HG03103 (cell line): Measurements from ENCODE around the gene ITPR2.
A peak's percentile ranks its signal among the peaks of the same experiment; 100 is the strongest.
"Not testable (repeated sequence)": the region's sequence is repeated elsewhere in the genome, so short reads cannot be mapped to it uniquely, and the experiment has no call there.

Experiments
- ATAC-seq: cut with Tn5 transposase; IDR thresholded peaks from one replicate; pipeline ENCODE4 v1.9.1; 2021; ENCODE audit warnings: low read depth; ENCODE audit not compliant: unreplicated experiment

The ITPR2 gene

GRCh38 chr12:26335651-26336050 lies 497.3 kb downstream of the ITPR2 start:
- no peak for ATAC-seq

- ATAC-seq: no peak
These were observed 498.3 kb downstream of the ITPR2 start for GRCh38 chr12:26334621-26335124.

- ATAC-seq: no peak
These were observed 501.0 kb downstream of the ITPR2 start for GRCh38 chr12:26331960-26332359.

- ATAC-seq: no peak
These were observed 501.9 kb downstream of the ITPR2 start for GRCh38 chr12:26331136-26331535.

GRCh38 chr12:26327975-26328644 lies 504.9 kb downstream of the ITPR2 start:
- ATAC-seq: peak; percentile 46

GRCh38 chr12:26323673-26324072 lies 509.3 kb downstream of the ITPR2 start:
- no peak for ATAC-seq

GRCh38 chr12:26319511-26319910 lies 513.5 kb downstream of the ITPR2 start:
- no peak for ATAC-seq

GRCh38 chr12:26318661-26319068 lies 514.3 kb downstream of the ITPR2 start:
- ATAC-seq: peak; percentile 74

GRCh38 chr12:26317942-26318575 lies 514.9 kb downstream of the ITPR2 start:
- ATAC-seq: peak; percentile 54

GRCh38 chr12:26314103-26314502 lies 518.9 kb downstream of the ITPR2 start:
- ATAC-seq: not testable (repeated sequence)

GRCh38 chr12:26310489-26310888 lies 522.5 kb downstream of the ITPR2 start:
- not testable (repeated sequence) for ATAC-seq

GRCh38 chr12:26309634-26310033 lies 523.4 kb downstream of the ITPR2 start:
- ATAC-seq: no peak

GRCh38 chr12:26304273-26304672 lies 528.7 kb downstream of the ITPR2 start:
- no peak for ATAC-seq

GRCh38 chr12:26303418-26303817 lies 529.6 kb downstream of the ITPR2 start:
- ATAC-seq: no peak

GRCh38 chr12:26302776-26303175 lies 530.2 kb downstream of the ITPR2 start:
- no peak for ATAC-seq

- no peak for ATAC-seq
These were observed 533.2 kb downstream of the ITPR2 start for GRCh38 chr12:26299751-26300150.

GRCh38 chr12:26298785-26299621 lies 534.0 kb downstream of the ITPR2 start:
- peak; percentile 99 for ATAC-seq

GRCh38 chr12:26297396-26298070 lies 535.5 kb downstream of the ITPR2 start:
- ATAC-seq: no peak

- no peak for ATAC-seq
These were observed 538.0 kb downstream of the ITPR2 start for GRCh38 chr12:26295001-26295400.

- no peak for ATAC-seq
These were observed 539.4 kb downstream of the ITPR2 start for GRCh38 chr12:26293612-26294011.

GRCh38 chr12:26292596-26292995 lies 540.4 kb downstream of the ITPR2 start:
- no peak for ATAC-seq
